ENCODE data around the gene FBXO10. TPM values are rescaled to one million over a fixed set of nuclear protein-coding genes. Genes with fewer than 3 reads are reported as not detected.

Gene FBXO10
- total RNA-seq, 2 donors from 2014 or later: 5.5 to 5.7 TPM

DNA sequence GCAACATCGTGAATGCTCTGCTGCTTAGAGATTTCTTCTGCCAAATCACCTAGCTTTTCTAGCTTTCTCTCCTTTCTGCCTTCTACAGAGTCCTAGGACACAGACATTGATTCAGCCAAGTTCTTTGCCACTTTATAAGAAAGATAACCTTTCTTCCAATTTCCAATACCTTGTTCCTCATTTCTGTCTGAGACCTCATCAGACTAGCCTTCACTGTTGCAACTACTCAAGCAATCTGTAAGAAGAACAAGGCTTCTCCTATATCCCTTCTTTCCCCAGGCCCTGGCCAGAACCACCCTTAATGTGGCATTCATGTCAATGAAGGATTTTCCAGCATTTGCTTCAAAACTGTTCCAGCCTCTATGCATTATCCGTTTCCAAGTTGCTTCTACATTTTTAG lies 24.3 kb downstream of the FBXO10 start:
- Histone ChIP-seq H3K27ac (no peak overlapping the region), H3K4me3 (no peak overlapping the region), H3K4me1 (no peaks in the 10 kb centered on the region), H3K9me3 (no peaks in the 10 kb centered on the region), H3K27me3 (no peaks in the 10 kb centered on the region), H3K36me3 (no peaks in the 10 kb centered on the region)
- no peak for DNase-seq (ENCODE audit: low spot score)
- TF ChIP-seq, protein P1, sequence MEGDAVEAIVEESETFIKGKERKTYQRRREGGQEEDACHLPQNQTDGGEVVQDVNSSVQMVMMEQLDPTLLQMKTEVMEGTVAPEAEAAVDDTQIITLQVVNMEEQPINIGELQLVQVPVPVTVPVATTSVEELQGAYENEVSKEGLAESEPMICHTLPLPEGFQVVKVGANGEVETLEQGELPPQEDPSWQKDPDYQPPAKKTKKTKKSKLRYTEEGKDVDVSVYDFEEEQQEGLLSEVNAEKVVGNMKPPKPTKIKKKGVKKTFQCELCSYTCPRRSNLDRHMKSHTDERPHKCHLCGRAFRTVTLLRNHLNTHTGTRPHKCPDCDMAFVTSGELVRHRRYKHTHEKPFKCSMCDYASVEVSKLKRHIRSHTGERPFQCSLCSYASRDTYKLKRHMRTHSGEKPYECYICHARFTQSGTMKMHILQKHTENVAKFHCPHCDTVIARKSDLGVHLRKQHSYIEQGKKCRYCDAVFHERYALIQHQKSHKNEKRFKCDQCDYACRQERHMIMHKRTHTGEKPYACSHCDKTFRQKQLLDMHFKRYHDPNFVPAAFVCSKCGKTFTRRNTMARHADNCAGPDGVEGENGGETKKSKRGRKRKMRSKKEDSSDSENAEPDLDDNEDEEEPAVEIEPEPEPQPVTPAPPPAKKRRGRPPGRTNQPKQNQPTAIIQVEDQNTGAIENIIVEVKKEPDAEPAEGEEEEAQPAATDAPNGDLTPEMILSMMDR (IDR thresholded peaks at IDR 0.05): no peak

DNA sequence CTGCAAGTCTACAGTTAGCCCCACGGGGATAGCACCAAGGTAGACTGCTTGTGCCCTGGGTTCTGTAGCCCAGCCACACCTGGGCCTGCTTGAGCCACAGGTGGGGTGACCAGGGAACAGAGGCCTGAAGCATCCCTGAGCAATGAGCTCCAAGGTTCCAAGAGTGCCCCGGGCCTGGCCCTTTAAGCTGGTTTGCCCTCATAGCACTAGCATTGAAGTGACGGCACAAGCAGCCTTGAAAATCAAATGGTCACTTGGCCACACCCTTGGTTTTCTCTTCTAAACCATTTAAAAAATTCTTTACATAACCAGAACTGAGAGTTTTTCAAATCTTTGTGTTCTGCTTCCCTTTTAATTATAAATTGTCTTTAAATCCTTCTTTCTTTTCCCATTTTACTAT lies 24.7 kb downstream of the FBXO10 start:
- H3K4me1 ChIP-seq: no peaks in the 10 kb centered on the region
- DNase-seq (ENCODE audit: low spot score): no peak
- no peak overlapping the region for H3K27ac ChIP-seq
- TF ChIP-seq, protein P1 (IDR thresholded peaks at IDR 0.05): no peak
- H3K4me3 ChIP-seq: no peak overlapping the region
- H3K36me3 ChIP-seq: no peaks in the 10 kb centered on the region
- no peaks in the 10 kb centered on the region for H3K9me3 ChIP-seq
- H3K27me3 ChIP-seq: no peaks in the 10 kb centered on the region

DNA sequence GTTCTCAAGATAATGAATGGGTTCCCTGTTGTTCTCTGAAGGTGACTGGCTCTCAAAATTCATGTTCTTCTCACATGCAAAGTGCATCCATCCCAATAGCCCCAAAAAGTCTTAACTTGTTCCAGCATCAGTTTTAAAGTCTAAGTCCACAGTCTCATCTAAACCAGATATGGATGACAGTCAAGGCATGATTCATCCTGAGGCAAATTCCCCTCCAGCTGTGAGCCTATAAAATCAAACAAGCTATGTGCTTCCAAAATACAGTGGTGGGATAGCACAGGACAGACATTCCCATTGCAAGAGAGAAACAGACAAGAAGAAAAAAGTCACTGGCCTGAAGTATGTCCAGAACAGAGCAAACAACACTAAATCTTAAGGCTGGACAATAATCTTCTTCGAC lies 25.4 kb downstream of the FBXO10 start:
- no peaks in the 10 kb centered on the region for H3K9me3 ChIP-seq
- DNase-seq (ENCODE audit: low spot score): no peak
- TF ChIP-seq, protein P1 (IDR thresholded peaks at IDR 0.05): no peak
- no peaks in the 10 kb centered on the region for H3K27me3 ChIP-seq
- no peak overlapping the region for H3K4me3 ChIP-seq
- H3K27ac ChIP-seq: no peak overlapping the region
- no peaks in the 10 kb centered on the region for H3K4me1 ChIP-seq
- H3K36me3 ChIP-seq: no peaks in the 10 kb centered on the region

DNA sequence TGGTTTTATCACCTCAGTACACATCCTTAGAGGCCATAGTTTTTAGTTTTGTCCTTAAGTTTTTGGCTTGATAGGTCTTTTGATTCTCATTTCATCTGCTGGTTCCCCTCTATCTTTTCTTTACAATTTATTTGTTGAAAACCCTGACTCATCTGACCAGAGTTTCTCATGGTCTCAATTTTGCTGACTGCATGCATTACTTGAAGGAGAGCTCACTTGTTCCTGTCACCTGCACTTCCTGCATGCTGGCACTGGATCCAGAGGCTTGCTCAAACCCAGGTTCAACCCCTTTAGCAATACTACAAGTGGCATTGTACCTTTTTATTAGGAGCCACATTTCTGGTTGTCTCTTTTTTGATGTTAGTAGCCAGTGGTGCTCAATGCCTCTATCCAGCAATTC lies 26.7 kb downstream of the FBXO10 start:
- TF ChIP-seq, protein P1 (IDR thresholded peaks at IDR 0.05): no peak
- no peak overlapping the region for H3K27ac ChIP-seq

DNA sequence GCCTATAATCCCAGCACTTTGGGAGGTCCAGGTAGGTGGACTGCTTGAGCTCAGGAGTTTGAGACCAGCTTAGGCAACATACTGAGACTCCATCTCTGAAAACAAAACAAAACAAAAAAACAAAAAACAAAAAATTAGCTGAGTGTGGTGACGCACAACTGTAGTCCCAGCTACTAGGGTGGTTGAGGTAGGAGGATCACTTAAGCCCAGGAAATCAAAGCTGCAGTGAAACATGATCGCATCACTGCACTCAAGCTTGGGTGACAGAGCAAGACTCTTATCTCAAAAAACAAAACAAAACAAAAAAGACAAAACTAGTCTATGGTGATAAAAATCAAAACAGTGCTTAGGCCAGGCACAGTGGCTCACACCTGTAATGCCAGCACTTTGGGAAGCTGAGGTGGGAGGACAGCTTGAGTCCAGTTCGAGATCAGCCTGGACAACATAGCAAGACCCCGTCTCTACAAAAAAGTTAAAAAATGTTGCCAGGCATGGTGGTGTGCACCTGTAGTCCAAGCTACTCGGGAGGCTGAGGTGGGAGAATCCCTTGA lies 28.8 kb downstream of the FBXO10 start:
- TF ChIP-seq, protein P1 (IDR thresholded peaks at IDR 0.05): no peak
- no peak overlapping the region for H3K4me3 ChIP-seq
- DNase-seq (ENCODE audit: low spot score): no peak
- no peak overlapping the region for H3K27ac ChIP-seq
- no peaks in the 10 kb centered on the region for H3K36me3 ChIP-seq
- H3K4me1 ChIP-seq: no peaks in the 10 kb centered on the region
- H3K9me3 ChIP-seq: no peaks in the 10 kb centered on the region
- H3K27me3 ChIP-seq: no peaks in the 10 kb centered on the region

More for the DNA sequence above, 26.7 kb downstream of the FBXO10 start:
- Histone ChIP-seq H3K4me3 (no peak overlapping the region), H3K9me3 (no peaks in the 10 kb centered on the region), H3K27me3 (no peaks in the 10 kb centered on the region), H3K4me1 (no peaks in the 10 kb centered on the region), H3K36me3 (no peaks in the 10 kb centered on the region)
- no peak for DNase-seq (ENCODE audit: low spot score)

DNA sequence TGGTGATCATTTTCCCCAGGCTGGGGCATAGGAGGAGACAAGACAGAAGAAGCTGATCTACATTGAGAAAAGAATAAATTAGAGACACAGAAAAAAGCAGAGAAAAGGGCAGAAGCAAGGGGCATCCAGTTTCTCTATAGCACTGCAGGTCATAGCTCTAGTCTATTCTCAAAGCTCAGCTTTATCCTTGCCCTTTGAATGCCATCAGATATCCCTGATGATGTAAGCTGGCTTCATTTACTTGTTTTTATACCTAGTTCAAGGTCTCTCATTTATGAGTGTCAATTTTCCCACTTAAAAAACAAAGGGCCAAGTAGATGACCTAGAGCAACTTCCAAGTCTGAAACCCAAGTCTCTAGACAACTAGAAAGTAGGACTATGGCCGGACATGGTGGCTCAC lies 32.7 kb downstream of the FBXO10 start:
- TF ChIP-seq, protein P1 (IDR thresholded peaks at IDR 0.05): no peak
- DNase-seq (ENCODE audit: low spot score): no peak
- H3K36me3 ChIP-seq: no peaks in the 10 kb centered on the region

More for the DNA sequence above, 32.7 kb downstream of the FBXO10 start:
- Histone ChIP-seq H3K4me1 (no peaks in the 10 kb centered on the region), H3K9me3 (no peaks in the 10 kb centered on the region), H3K27me3 (no peaks in the 10 kb centered on the region), H3K27ac (no peak overlapping the region), H3K4me3 (no peak overlapping the region)

All from right atrium auricular region (tissue), 2 donors.